IMR-90 (cell line): ENCODE results near the gene POLE3.

Source experiments
- BHLHE40 ChIP-seq: fragments of 150-350 bp; IDR thresholded peaks from 2 replicates; pipeline ENCODE4 v1.6.1; 2016; ENCODE audit warnings: mild to moderate bottlenecking, low read depth, low read length
- CEBPB ChIP-seq: IDR thresholded peaks from 2 replicates; pipeline ENCODE4 v1.6.1; 2012; ENCODE audit warnings: low read depth, low read length, improper control_type of control experiment
- CTCF ChIP-seq: conservative IDR thresholded peaks from 2 replicates; pipeline ENCODE4 v1.5.1; 2012; ENCODE audit warnings: mild to moderate bottlenecking, low read depth, low read length, improper control_type of control experiment
- MAZ ChIP-seq: IDR thresholded peaks from 2 replicates; pipeline ENCODE4 v1.6.1; 2012; ENCODE audit warnings: low read depth, mild to moderate bottlenecking, low read length, improper control_type of control experiment, moderate library complexity, borderline replicate concordance
- MXI1 ChIP-seq: IDR thresholded peaks from 2 replicates; pipeline ENCODE4 v1.6.1; 2012; ENCODE audit warnings: low read depth, mild to moderate bottlenecking, low read length, moderate library complexity, borderline replicate concordance
- POLR2A ChIP-seq: IDR thresholded peaks from 2 replicates; pipeline ENCODE4 v1.6.1; 2012; ENCODE audit warnings: mild to moderate bottlenecking, low read depth, low read length
- RAD21 ChIP-seq: IDR thresholded peaks from 2 replicates; pipeline ENCODE4 v1.6.1; 2012; ENCODE audit warnings: low read length, improper control_type of control experiment
- RCOR1 ChIP-seq: IDR thresholded peaks from 2 replicates; pipeline ENCODE4 v1.6.1; 2012; ENCODE audit warnings: mild to moderate bottlenecking, low read length, improper control_type of control experiment; ENCODE audit not compliant: insufficient replicate concordance
- RFX5 ChIP-seq: IDR thresholded peaks from 2 replicates; pipeline ENCODE4 v1.8.0; 2012; ENCODE audit warnings: low read depth, mild to moderate bottlenecking, low read length, moderate library complexity
- SMC3 ChIP-seq: fragments of 150-350 bp; IDR thresholded peaks from 2 replicates; pipeline ENCODE4 v1.6.1; 2016; ENCODE audit warnings: low read depth, mild to moderate bottlenecking, antibody characterized with exemption, low read length, moderate library complexity
- USF2 ChIP-seq: fragments of 150-350 bp; IDR thresholded peaks from 2 replicates; pipeline ENCODE4 v1.6.1; 2017; ENCODE audit warnings: mild to moderate bottlenecking, antibody characterized with exemption, low read length, low read depth

GRCh38 chr9:113444736-113445135 lies 34.3 kb upstream of the POLE3 start:
- TF ChIP-seq CTCF = no peak
- no peak for TF ChIP-seq RCOR1
- TF ChIP-seq CEBPB = no peak
- TF ChIP-seq SMC3 = no peak
- TF ChIP-seq RAD21 = no peak
- no peak for TF ChIP-seq BHLHE40
- TF ChIP-seq POLR2A = no peak
- no peak for TF ChIP-seq RFX5
- no peak for TF ChIP-seq MXI1
- no peak for TF ChIP-seq MAZ
- no peak for TF ChIP-seq USF2
